NCI-H2196 (cell line): ENCODE data around the gene ATP6V1F.

Experiments
- DNase-seq: peaks from one replicate; lab custom pipeline; 2025; ENCODE audit not compliant: unreplicated experiment; lab: John Stamatoyannopoulos, UW

The ATP6V1F gene

GRCh38 chr7:128848289-128849155 is 14.1 kb upstream of the ATP6V1F start:
- DNase-seq: no peak

GRCh38 chr7:128849156-128849515 is 13.5 kb upstream of the ATP6V1F start:
- no peak for DNase-seq

DNA sequence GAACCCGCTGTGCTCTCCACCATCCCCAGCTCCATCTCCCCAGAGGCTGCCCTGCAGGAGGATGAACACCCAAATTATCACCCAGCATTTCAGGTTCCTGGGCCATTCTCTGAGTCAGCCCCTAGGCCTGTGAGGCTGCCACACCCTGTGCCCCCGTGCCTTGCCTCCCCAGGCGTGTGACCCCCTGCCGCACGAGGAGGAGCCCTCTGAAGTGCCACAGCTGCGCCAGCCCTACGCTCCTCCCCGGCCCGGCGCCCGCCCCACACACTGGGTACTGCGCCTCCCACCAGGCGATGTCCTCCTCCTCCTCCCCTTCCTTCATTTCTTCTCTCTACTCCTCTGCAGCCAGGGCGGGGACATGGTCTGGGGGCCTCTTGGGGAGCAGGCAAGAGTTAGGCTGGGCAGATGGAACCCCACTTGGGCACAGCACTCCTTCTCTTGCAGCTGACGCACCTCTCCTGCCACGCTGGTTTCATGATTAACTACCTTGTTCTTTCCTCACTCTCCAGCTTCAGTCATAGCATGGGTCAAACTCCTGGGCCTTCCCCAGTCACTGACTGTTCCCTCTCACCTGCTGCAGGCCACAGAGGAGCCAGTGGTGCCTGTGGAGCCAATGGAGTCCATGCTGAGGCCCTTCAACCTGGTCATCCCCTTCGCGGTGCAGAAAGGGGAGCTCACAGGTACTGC is 12.7 kb upstream of the ATP6V1F start:
- no peak for DNase-seq

DNA sequence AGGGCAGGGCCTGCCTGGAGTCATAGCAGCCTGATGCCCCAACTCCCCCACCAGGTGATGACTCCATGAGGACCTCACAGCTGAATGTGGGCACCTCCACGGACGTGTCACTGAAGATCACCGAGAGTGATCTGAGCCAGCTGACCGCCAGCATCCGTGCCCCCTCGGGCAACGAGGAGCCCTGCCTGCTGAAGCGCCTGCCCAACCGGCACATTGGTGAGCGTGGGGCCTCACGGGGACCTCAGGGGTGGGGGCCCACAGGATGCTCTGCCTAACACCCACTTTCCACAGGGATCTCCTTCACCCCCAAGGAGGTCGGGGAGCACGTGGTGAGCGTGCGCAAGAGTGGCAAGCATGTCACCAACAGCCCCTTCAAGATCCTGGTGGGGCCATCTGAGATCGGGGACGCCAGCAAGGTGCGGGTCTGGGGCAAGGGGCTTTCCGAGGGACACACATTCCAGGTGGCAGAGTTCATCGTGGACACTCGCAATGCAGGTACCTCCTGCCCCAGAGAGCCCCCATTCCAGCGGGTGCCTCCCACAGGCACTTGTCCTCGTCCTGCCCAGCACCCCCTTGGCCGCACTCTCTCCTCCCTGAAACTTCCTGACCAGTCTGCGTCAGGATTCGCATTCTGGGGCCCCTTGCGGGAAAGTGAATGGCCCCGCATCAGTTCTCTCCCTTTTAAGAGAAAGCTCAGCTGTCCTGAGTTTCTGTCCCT is 10.0 kb upstream of the ATP6V1F start:
- no peak for DNase-seq

GRCh38 chr7:128853799-128854198 is 8.9 kb upstream of the ATP6V1F start:
- DNase-seq: no peak

- no peak for DNase-seq
These were observed 8.3 kb upstream of the ATP6V1F start for GRCh38 chr7:128854396-128854795.

DNA sequence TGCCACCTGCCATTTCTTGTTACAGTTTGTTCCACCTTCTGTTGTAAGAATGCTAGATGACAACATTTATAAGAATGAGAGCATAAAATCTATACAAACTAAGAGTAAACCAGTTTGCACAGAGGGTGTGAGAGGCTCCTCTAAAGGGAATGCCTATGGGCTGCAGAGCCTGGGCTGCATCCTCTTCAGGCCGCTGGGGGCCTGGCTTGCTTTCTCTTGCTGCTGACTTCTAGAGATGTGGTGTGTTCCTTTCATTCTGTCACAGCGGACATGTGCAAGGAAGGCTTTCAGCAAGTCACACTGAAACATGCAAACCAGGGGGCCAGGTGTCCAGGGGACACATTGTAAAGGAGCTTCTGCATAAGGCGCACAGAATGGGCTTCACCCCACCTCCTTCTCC is 7.1 kb upstream of the ATP6V1F start:
- DNase-seq: no peak

GRCh38 chr7:128856001-128856718 is 6.5 kb upstream of the ATP6V1F start:
- no peak for DNase-seq

DNA sequence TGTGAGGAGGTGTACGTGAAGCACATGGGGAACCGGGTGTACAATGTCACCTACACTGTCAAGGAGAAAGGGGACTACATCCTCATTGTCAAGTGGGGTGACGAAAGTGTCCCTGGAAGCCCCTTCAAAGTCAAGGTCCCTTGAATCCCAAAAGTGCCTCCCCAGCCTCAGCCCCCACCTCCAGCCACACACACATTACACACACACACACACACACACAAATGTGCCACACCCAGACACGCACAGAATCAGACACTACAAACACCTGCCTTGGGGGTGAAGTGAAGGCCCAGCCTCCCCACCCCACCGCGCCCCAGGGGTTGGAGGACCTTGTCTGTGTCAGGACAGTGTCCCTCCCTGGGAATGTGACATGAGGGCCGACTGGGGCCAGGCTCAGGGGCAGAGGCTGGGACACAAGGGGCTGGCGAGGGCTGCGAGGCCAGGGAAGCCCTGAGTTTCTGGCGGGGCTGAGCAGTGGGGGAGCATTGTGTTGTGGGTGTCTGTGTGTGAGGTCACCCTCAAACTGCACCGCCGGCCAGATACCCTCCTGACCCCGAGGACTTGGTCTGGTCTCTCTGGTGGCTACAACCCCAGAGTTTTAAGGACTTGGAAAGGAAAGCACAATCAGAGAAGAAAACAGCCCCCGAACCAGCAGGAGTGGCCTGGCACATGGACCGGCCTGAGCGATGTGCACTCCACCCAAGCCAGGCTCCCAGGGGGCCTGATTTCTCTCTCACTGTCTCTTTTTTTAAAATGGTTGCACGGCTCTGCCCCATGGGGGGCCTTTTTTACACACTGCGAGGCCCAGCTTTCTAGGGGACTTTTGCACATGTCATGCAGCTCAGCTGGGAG is 4.0 kb upstream of the ATP6V1F start:
- DNase-seq: no peak

DNA sequence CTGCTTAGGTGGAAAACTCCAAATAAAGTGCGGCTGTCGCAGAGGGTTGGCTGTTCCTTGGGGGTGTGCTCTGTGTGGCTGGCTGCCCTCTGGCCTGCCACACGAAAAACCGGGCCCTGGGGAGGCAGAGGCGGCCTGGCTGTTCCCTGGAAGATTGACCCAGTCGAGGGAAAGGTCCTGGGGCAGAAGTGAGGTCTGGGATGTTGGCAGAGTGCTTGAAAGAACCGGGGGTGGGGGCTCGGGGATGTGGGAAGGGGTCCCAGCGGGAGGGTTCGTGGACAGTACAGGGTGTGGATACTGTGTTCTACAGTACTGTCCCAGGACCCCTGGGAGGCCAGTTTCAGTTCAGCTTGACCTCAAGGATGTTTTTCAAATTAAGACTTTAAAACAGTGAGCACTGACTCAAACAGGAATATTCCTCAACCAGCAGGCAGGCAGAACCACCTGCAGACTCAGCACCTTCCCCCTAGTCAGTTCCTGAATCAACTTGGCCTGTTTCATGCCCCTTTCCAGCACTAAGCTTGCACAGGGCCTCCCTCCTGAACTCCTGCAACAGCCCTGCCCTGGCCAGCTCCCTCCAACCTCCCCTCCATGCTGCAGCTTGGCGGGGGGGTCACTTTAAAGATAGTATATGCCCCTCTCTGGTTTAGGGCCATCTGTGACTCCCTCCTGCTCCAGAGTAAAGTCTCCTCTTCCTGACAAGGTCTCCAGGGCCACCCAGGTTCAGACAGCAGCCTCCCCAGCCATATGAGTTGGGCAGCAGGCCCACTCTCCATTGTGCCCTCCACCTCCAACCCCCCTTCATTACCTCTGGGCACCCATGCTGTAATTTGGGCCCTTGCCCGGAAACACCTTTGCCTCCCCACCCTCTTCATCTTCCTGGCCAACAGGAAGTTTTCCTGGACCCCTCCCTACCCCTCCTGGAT is 3.2 kb upstream of the ATP6V1F start:
- peak; percentile 25 for DNase-seq

DNA sequence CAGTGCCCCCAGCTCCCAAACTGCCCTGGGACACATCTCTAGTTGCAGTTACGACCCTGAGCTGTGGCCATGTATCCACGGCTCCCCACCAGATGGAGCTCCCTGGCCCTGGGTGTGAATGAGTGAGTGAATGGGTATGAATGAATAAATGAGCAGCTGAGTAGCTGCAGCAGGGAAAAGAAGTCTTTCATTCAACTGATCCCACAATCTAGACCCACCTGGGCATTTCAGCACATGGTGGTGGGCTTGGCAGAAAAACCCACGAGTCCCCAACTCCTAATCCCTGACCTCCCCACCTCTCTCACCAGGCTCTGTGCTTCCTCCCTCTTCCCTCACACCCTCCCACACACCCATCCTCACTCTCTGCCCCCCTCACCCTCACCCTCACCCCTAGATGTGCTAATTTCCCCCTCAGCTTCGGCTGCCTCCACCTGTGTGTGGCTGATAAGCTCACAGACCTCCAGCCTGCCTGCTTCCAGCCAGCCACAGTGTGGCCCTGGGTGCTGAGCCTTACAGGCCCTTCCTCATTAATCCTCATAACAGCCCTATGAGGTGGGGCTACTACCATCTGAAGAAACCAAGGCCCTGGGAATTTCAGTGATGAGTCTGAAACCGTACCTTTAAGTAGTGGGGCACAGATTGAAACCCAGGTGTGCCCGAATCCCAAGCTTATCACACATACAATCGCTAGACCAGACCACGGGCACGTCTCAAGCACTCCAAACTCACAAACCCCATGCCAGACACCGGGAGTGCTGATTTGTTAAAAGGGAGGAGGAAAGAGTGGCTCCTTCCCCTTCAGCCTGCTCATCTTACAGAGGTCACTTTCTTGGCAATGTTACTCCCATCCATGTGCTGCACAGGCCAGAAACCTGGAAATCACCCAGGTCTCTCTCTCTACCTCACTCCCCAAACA is 2.2 kb upstream of the ATP6V1F start:
- peak; percentile 17 for DNase-seq

GRCh38 chr7:128861957-128862570 is 592 bp upstream of the ATP6V1F start:
- DNase-seq: no peak

DNA sequence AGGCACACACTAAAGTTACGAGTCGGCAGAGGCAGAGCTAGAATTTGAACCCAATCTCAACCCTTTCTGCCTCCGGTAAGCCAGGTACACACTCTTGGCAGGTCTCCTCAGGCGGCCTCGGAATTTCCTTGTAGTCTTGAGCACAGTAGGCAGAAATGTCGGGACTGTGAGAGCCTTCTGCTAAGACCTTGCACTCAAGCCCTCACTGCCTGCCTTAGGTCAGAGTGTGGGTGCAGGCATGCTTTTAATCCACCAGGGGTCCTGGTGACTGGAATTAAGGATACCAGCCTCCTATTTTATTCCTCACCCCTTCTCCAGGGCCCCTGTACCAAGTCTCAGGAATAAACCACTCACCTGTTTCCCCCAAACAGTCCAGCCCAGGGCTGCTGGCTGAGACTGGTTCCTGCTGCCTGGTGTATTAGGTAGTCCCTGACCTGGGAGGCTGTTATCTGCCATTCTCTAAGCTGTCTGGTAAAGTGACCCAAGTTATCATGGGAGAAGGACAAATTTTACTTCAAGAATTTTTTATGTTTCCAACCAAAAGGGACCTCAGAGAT is 855 bp downstream of the ATP6V1F start:
- peak; percentile 24 for DNase-seq

DNA sequence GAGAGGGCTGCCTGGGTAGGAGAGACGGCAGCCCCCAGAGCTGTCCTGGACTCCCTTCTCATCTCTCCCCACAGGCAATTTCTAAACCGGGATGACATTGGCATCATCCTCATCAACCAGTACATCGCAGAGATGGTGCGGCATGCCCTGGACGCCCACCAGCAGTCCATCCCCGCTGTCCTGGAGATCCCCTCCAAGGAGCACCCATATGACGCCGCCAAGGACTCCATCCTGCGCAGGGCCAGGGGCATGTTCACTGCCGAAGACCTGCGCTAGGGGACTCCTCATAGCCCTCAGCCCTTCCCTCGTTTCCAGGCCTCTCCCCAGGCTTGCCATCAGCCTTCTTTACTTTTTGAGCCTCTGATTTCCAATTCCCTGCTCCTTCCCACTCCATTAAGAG is 2.6 kb downstream of the ATP6V1F start:
- DNase-seq: no peak

DNA sequence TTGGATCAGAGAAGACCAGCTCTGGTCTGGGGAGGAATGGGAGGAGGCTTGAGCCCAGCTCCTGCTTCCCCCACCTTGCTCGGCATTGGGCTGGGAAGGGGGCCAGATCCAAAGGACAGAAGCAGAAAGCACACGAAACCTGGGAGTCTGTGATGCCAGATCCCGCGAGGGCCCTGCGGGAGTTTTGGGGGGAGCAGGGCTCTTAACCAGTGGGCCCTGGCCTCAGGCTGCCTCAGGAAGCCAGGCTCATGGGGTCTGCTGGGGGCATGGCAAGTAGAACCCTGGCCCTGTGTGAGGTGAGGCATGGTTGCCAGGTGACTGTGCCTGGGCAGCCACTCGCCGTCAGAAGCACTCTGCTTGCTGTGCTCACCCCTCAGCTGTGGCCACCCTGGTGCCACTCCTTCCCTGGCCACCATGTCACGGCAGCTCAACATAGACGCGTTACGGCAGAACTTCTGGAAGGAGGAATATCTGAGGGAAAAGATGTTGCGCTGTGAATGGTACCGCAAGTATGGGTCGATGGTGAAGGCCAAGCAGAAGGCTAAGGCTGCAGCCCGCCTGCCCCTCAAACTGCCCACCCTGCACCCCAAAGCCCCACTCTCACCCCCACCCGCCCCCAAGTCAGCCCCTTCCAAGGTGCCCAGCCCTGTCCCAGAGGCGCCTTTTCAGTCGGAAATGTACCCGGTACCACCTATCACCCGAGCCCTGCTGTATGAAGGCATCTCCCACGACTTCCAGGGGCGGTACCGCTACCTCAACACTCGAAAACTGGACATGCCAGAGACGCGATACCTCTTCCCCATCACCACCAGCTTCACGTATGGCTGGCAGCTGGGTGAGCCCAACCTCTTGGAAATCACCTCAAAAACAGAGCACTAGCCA is 3.6 kb downstream of the ATP6V1F start:
- DNase-seq: no peak

- no peak for DNase-seq
These were observed 4.6 kb downstream of the ATP6V1F start for GRCh38 chr7:128867241-128867640.
